B cell (primary cell): Measurements from ENCODE around the gene IRX6. TPM values are rescaled to one million over a fixed set of nuclear protein-coding genes. Genes with fewer than 3 reads are reported as not detected.

Experiments
- ATAC-seq: fragments of 200-7000 bp; cut with Tn5 transposase; one replicate; pipeline ENCODE4 v1.10.0; 2021; ENCODE audit warnings: low read depth, mild to moderate bottlenecking, moderate number of reproducible peaks, moderate library complexity
- CTCF ChIA-PET: fragments of 350-600 bp; sonication (Branson Sonifier 250); formaldehyde crosslinking; loops from one replicate; lab custom pipeline; 2021; ENCODE audit warnings: antibody characterized with exemption, inconsistent platforms; lab: Charles Lee
- POLR2A ChIA-PET: fragments of 350-600 bp; sonication (Branson Sonifier 250); formaldehyde crosslinking; loops from one replicate; lab custom pipeline; 2021; ENCODE audit warnings: antibody characterized with exemption; lab: Charles Lee
- DNase-seq: peaks from one replicate; pipeline ENCODE4 v3.0.0; 2013
- H2AFZ ChIP-seq: 2 replicates; pipeline ENCODE4 v1.6.1; 2012; ENCODE audit warnings: mild to moderate bottlenecking, low read depth, low read length; ENCODE audit not compliant: insufficient read depth, poor library complexity, severe bottlenecking
- H3K27ac ChIP-seq, 2 donors: 1 replicate in 1 of 2; 2 replicates in 1 of 2; pipeline ENCODE4 v1.5.1; 2012 to 2013; ENCODE audit warnings: low read length in 2 of 2, mild to moderate bottlenecking in 2 of 2, moderate library complexity in 1 of 2
- H3K27me3 ChIP-seq, 4 experiments: fragments of 200-600 bp in 1 of 4; sonication (generic) in 1 of 4; replicated peaks in 1 of 4; 1 replicate in 2 of 4; 2 replicates in 2 of 4; pipeline versions ENCODE4 v1.6.1 to v1.7.0; 2013 to 2016; ENCODE audit warnings: low read length in 3 of 4, mild to moderate bottlenecking in 2 of 4, mixed read lengths in 1 of 4, moderate library complexity in 1 of 4; ENCODE audit not compliant: insufficient read depth in 4 of 4, control insufficient read depth in 3 of 4; ENCODE audit errors: control extremely low read depth in 1 of 4
- H3K36me3 ChIP-seq, 2 experiments: replicated peaks in 1 of 2; 1 replicate in 1 of 2; 2 replicates in 1 of 2; pipeline versions ENCODE4 v1.6.1 to v1.7.1; 2013; ENCODE audit warnings: low read length in 1 of 2; ENCODE audit not compliant: insufficient read depth in 2 of 2, control insufficient read depth in 1 of 2; ENCODE audit errors: control extremely low read depth in 1 of 2, extremely low read depth in 1 of 2
- H3K4me1 ChIP-seq, 2 donors: fragments of 200-600 bp in 1 of 2; sonication (generic) in 1 of 2; 1 replicate in 1 of 2; 2 replicates in 1 of 2; pipeline versions ENCODE4 v1.5.1 to v1.6.1; 2013 to 2017; ENCODE audit warnings: low read length in 2 of 2; ENCODE audit not compliant: control insufficient read depth in 2 of 2, insufficient read depth in 2 of 2
- H3K4me2 ChIP-seq: replicated peaks from 2 replicates; pipeline ENCODE3; 2012; ENCODE audit warnings: mild to moderate bottlenecking, low read depth, low read length; ENCODE audit not compliant: poor library complexity, severe bottlenecking
- H3K4me3 ChIP-seq, 5 experiments: fragments of 200-600 bp in 1 of 5; sonication (generic) in 1 of 5; 1 replicate in 3 of 5; 2 replicates in 2 of 5; pipeline versions ENCODE4 v1.5.1 to v1.7.0; 2011 to 2016; ENCODE audit warnings: low read length in 4 of 5, mild to moderate bottlenecking in 4 of 5, low read depth in 2 of 5, control low read depth in 1 of 5, moderate library complexity in 1 of 5; ENCODE audit not compliant: insufficient read depth in 1 of 5; ENCODE audit errors: control extremely low read depth in 1 of 5, extremely low read depth in 1 of 5
- H3K79me2 ChIP-seq: fragments of 200-600 bp; sonication (generic); one replicate; pipeline ENCODE4 v1.6.0; 2016; ENCODE audit warnings: low read length; ENCODE audit not compliant: control insufficient read depth, insufficient read depth
- H3K9ac ChIP-seq: fragments of 200-600 bp; sonication (generic); 2 replicates; pipeline ENCODE4 v1.6.1; 2017; ENCODE audit warnings: mild to moderate bottlenecking, low read length, moderate library complexity
- H3K9me3 ChIP-seq, 3 donors: one replicate each; pipeline versions ENCODE4 v1.6.1 to v1.7.1; 2013; ENCODE audit warnings: low read length in 2 of 3; ENCODE audit not compliant: control insufficient read depth in 2 of 3, insufficient read depth in 1 of 3; ENCODE audit errors: control extremely low read depth in 1 of 3
- H4K20me1 ChIP-seq: 2 replicates; pipeline ENCODE4 v1.6.0; 2012; ENCODE audit warnings: mild to moderate bottlenecking, low read length; ENCODE audit not compliant: insufficient read depth, control insufficient read depth, poor library complexity, severe bottlenecking
- H3K27ac Mint-ChIP-seq: one replicate; pipeline ENCODE4 v1.8.0; 2021; ENCODE audit warnings: mixed read lengths
- H3K27me3 Mint-ChIP-seq: one replicate; pipeline ENCODE4 v1.8.0; 2021; ENCODE audit warnings: mixed read lengths
- H3K4me1 Mint-ChIP-seq: one replicate; pipeline ENCODE4 v1.8.0; 2021; ENCODE audit warnings: mixed read lengths
- H3K4me3 Mint-ChIP-seq: one replicate; pipeline ENCODE4 v1.8.0; 2021; ENCODE audit warnings: mixed read lengths
- H3K9me3 Mint-ChIP-seq: one replicate; pipeline ENCODE4 v1.8.0; 2022; ENCODE audit warnings: mixed read lengths; ENCODE audit not compliant: insufficient read depth
- CTCF ChIP-seq: fragments of 200-600 bp; IDR thresholded peaks from one replicate; pipeline ENCODE4 v1.8.0; 2022; ENCODE audit warnings: antibody characterized with exemption, mild to moderate bottlenecking
- EZH2 ChIP-seq: IDR thresholded peaks from 2 replicates; pipeline ENCODE4 v1.6.1; 2012; ENCODE audit warnings: borderline replicate concordance, low read depth, mild to moderate bottlenecking, moderate library complexity, low read length; ENCODE audit not compliant: insufficient read depth, poor library complexity, severe bottlenecking
- WGBS: methylation state at CpG from one replicate; pipeline ENCODE4 v1.1.5; 2013; ENCODE audit warnings: missing lambda C conversion rate; ENCODE audit not compliant: insufficient coverage; 5-methylcytosine and 5-hydroxymethylcytosine counted together
- intact Hi-C: fragments of 100-400 bp; cut with micrococcal nuclease; formaldehyde crosslinking; loops from one replicate; pipeline ENCODE4 v1.10.0; 2022
- polyA plus RNA-seq: library from polyadenylated mRNA; depleted of rRNA; stranded (reverse); fragments of >200 nt; gene quantifications from 2 replicates; pipeline ENCODE4 v1.2.3, GENCODE V29; 2012
- total RNA-seq, 2 donors: library from RNA; stranded (reverse); fragments of 120-200 nt in 1 of 2; gene quantifications; 1 replicate in 1 of 2; 2 replicates in 1 of 2; pipeline versions ENCODE4 v1.2.3 to v1.2.4, GENCODE V29; 2013 to 2022

The IRX6 gene
- total and polyA plus RNA-seq, 2 donors (not counting 1 experiment from before 2014, with no cell fraction given), result 0.10 to 0.15 TPM

- Histone ChIP-seq H3K9me3 (no peaks in the 10 kb centered on the region), H3K79me2 (no peaks in the 10 kb centered on the region), H3K36me3 (no peaks in the 10 kb centered on the region), H3K4me2 (no peak overlapping the region), H3K9ac (no peak overlapping the region), H3K27ac (no peak overlapping the region), H2AFZ (no peak overlapping the region), H4K20me1 (no peaks in the 10 kb centered on the region), H3K4me3 (no peak overlapping the region), H3K27me3 (peaks cover 0 to 8% (median under 1%) of the 10 kb centered on the region in 4 experiments), H3K4me1 (no peaks in the 10 kb centered on the region)
- intact Hi-C loops, result no loop called here
- TF ChIP-seq CTCF (no peak), EZH2 (no peak)
- H3K4me3 Mint-ChIP-seq, result no peak overlapping the region
- DNase-seq, result no peak
- peaks cover 20% of the 10 kb centered on the region for H3K27me3 Mint-ChIP-seq
- no peaks in the 10 kb centered on the region for H3K9me3 Mint-ChIP-seq
- no peak for ATAC-seq
- peaks cover 2% of the 10 kb centered on the region for H3K4me1 Mint-ChIP-seq
- H3K27ac Mint-ChIP-seq, result no peak overlapping the region
- 86% methylated on average over 5 of the region's 5 CpGs for WGBS
- ChIA-PET CTCF (no interaction called here), POLR2A (no interaction called here)
Measured at GRCh38 chr16:55364811-55365210, 40.8 kb downstream of the IRX6 start.

- no peak for DNase-seq
- Mint-ChIP-seq H3K9me3 (no peaks in the 10 kb centered on the region), H3K4me1 (peaks cover 6% of the 10 kb centered on the region), H3K27me3 (peaks cover 37% of the 10 kb centered on the region), H3K27ac (no peak overlapping the region), H3K4me3 (no peak overlapping the region)
- no peaks in the 10 kb centered on the region for H4K20me1 ChIP-seq
- no CpG with 5 or more reads among the region's 4 CpGs for WGBS
- no peaks in the 10 kb centered on the region for H3K36me3 ChIP-seq
- H3K9me3 ChIP-seq, result peaks cover 0 to 4% (median 0%) of the 10 kb centered on the region in 3 donors
- intact Hi-C loops, result no loop called here
- peaks cover 3 to 4% of the 10 kb centered on the region in 2 donors for H3K4me1 ChIP-seq
- no peaks in the 10 kb centered on the region for H3K79me2 ChIP-seq
- ChIA-PET CTCF (interaction anchor here (0.5 kb wide), 1 partner anchor 60 kb away, joined by 3 read pairs; no protein-coding TSS in a partner anchor), POLR2A (no interaction called here)
- no peak for TF ChIP-seq EZH2
- no peak for TF ChIP-seq CTCF
- no peak overlapping the region for H2AFZ ChIP-seq
- no peak overlapping the region for H3K4me2 ChIP-seq
- peaks cover 0 to 15% (median 11%) of the 10 kb centered on the region in 4 experiments for H3K27me3 ChIP-seq
- ATAC-seq, result no peak
- no peak overlapping the region for H3K4me3 ChIP-seq
- H3K27ac ChIP-seq, result no peak overlapping the region
- H3K9ac ChIP-seq, result no peak overlapping the region
Measured at GRCh38 chr16:55367301-55367811, 43.4 kb downstream of the IRX6 start.
